HG02798 (cell line): ENCODE data around the gene GPR3.
A peak's percentile ranks its signal among the peaks of the same experiment; 100 is the strongest.
"Not testable (repeated sequence)": the region's sequence is repeated elsewhere in the genome, so short reads cannot be mapped to it uniquely, and the experiment has no call there.

Experiments
- ATAC-seq: cut with Tn5 transposase; IDR thresholded peaks from one replicate; pipeline ENCODE4 v1.9.1; 2021; ENCODE audit warnings: mild to moderate bottlenecking; ENCODE audit not compliant: unreplicated experiment, poor library complexity

Gene GPR3

GRCh38 chr1:27418326-27419185 is 26.1 kb downstream of the GPR3 start:
- ATAC-seq: peak; percentile 78

- ATAC-seq: no peak
These were observed 31.3 kb downstream of the GPR3 start for GRCh38 chr1:27423709-27424108.

- ATAC-seq: no peak
These were observed 34.9 kb downstream of the GPR3 start for GRCh38 chr1:27427329-27427728.

- ATAC-seq: no peak
These were observed 35.4 kb downstream of the GPR3 start for GRCh38 chr1:27427816-27428315.

GRCh38 chr1:27428316-27429028 is 36.0 kb downstream of the GPR3 start:
- no peak for ATAC-seq

- ATAC-seq: no peak
These were observed 36.6 kb downstream of the GPR3 start for GRCh38 chr1:27429029-27429425.

- no peak for ATAC-seq
These were observed 38.6 kb downstream of the GPR3 start for GRCh38 chr1:27430903-27431600.

- no peak for ATAC-seq
These were observed 39.1 kb downstream of the GPR3 start for GRCh38 chr1:27431601-27431940.

- ATAC-seq: not testable (repeated sequence)
These were observed 40.3 kb downstream of the GPR3 start for GRCh38 chr1:27432725-27433124.

- no peak for ATAC-seq
These were observed 41.3 kb downstream of the GPR3 start for GRCh38 chr1:27433706-27434105.

- no peak for ATAC-seq
These were observed 43.3 kb downstream of the GPR3 start for GRCh38 chr1:27435566-27436203.

GRCh38 chr1:27436204-27437159 is 44.1 kb downstream of the GPR3 start:
- no peak for ATAC-seq

- ATAC-seq: no peak
These were observed 46.2 kb downstream of the GPR3 start for GRCh38 chr1:27438621-27439061.

- ATAC-seq: no peak
These were observed 46.7 kb downstream of the GPR3 start for GRCh38 chr1:27439150-27439549.

- no peak for ATAC-seq
These were observed 52.2 kb downstream of the GPR3 start for GRCh38 chr1:27444632-27445031.
